H9 (cell line): ENCODE data around the gene CCL25. TPM values are rescaled to one million over a fixed set of nuclear protein-coding genes. Genes with fewer than 3 reads are reported as not detected.

Source experiments
- DNase-seq: peaks from one replicate; pipeline ENCODE4 v3.0.0-alpha.2; 2017
- H2AFZ ChIP-seq: one replicate; pipeline ENCODE4 v1.6.1; 2013; ENCODE audit warnings: mild to moderate bottlenecking, low read length, control low read depth, moderate library complexity
- H2AK5ac ChIP-seq: 2 replicates; pipeline ENCODE4 v1.6.1; 2013; ENCODE audit warnings: low read length, control low read depth, mixed read lengths; ENCODE audit not compliant: insufficient read length
- H2BK120ac ChIP-seq: one replicate; pipeline ENCODE4 v1.6.1; 2013; ENCODE audit warnings: low read depth, mild to moderate bottlenecking, low read length, control low read depth, inconsistent platforms; ENCODE audit not compliant: poor library complexity, severe bottlenecking
- H2BK12ac ChIP-seq: 2 replicates; pipeline ENCODE4 v1.6.1; 2013; ENCODE audit warnings: low read length, control low read depth, mixed read lengths, low read depth; ENCODE audit not compliant: insufficient read length
- H2BK15ac ChIP-seq: 2 replicates; pipeline ENCODE4 v1.6.1; 2013; ENCODE audit warnings: low read depth, low read length, control low read depth
- H2BK20ac ChIP-seq: one replicate; pipeline ENCODE4 v1.6.1; 2013; ENCODE audit warnings: low read depth, mild to moderate bottlenecking, low read length, control low read depth, inconsistent platforms; ENCODE audit not compliant: poor library complexity, severe bottlenecking
- H2BK5ac ChIP-seq: 2 replicates; pipeline ENCODE4 v1.6.1; 2013; ENCODE audit warnings: low read length, control low read depth, mixed read lengths; ENCODE audit not compliant: insufficient read length
- H3K14ac ChIP-seq: 2 replicates; pipeline ENCODE4 v1.6.1; 2013; ENCODE audit warnings: low read length, control low read depth; ENCODE audit not compliant: insufficient read depth
- H3K18ac ChIP-seq: 2 replicates; pipeline ENCODE4 v1.6.1; 2013; ENCODE audit warnings: low read depth, mild to moderate bottlenecking, mixed read lengths, low read length, control low read depth; ENCODE audit not compliant: insufficient read length
- H3K23ac ChIP-seq: 2 replicates; pipeline ENCODE4 v1.6.1; 2013; ENCODE audit warnings: low read length, control low read depth, mixed read lengths, low read depth; ENCODE audit not compliant: insufficient read length
- H3K23me2 ChIP-seq: 2 replicates; pipeline ENCODE4 v1.6.1; 2013; ENCODE audit warnings: low read depth, mild to moderate bottlenecking, mixed read lengths, low read length, control low read depth; ENCODE audit not compliant: insufficient read length, poor library complexity, severe bottlenecking
- H3K27ac ChIP-seq: 2 replicates; pipeline ENCODE4 v1.5.1; 2013; ENCODE audit warnings: low read length, control low read depth, mixed read lengths, low read depth; ENCODE audit not compliant: insufficient read length
- H3K27me3 ChIP-seq: 2 replicates; pipeline ENCODE4 v1.6.1; 2013; ENCODE audit warnings: low read length, control low read depth, inconsistent platforms; ENCODE audit not compliant: insufficient read depth
- H3K4ac ChIP-seq: 2 replicates; pipeline ENCODE4 v1.6.1; 2013; ENCODE audit warnings: low read depth, mild to moderate bottlenecking, control low read depth, inconsistent platforms, low read length, moderate library complexity
- H3K4me1 ChIP-seq: 2 replicates; pipeline ENCODE4 v1.6.1; 2013; ENCODE audit warnings: low read length, control low read depth, inconsistent platforms; ENCODE audit not compliant: insufficient read depth
- H3K4me2 ChIP-seq: 2 replicates; pipeline ENCODE4 v1.6.1; 2013; ENCODE audit warnings: low read length, control low read depth, mixed read lengths; ENCODE audit not compliant: insufficient read length, insufficient read depth
- H3K56ac ChIP-seq: 2 replicates; pipeline ENCODE4 v1.6.1; 2013; ENCODE audit warnings: low read depth, mild to moderate bottlenecking, mixed read lengths, low read length, control low read depth; ENCODE audit not compliant: insufficient read length
- H3K79me1 ChIP-seq: 2 replicates; pipeline ENCODE4 v1.6.1; 2013; ENCODE audit warnings: low read depth, mild to moderate bottlenecking, moderate library complexity, low read length, control low read depth, inconsistent platforms; ENCODE audit not compliant: insufficient read depth, poor library complexity, severe bottlenecking
- H3K79me2 ChIP-seq: 2 replicates; pipeline ENCODE4 v1.6.1; 2013; ENCODE audit warnings: low read length, control low read depth, inconsistent platforms; ENCODE audit not compliant: insufficient read depth
- H3K9ac ChIP-seq: 2 replicates; pipeline ENCODE4 v1.6.1; 2013; ENCODE audit warnings: low read length, control low read depth, mixed read lengths; ENCODE audit not compliant: insufficient read length; ENCODE audit errors: extremely low read depth
- H3K9me3 ChIP-seq: one replicate; pipeline ENCODE4 v1.6.1; 2013; ENCODE audit warnings: low read depth, low read length, inconsistent platforms; ENCODE audit not compliant: control insufficient read depth
- H3T11ph ChIP-seq: one replicate; pipeline ENCODE4 v1.6.1; 2013; ENCODE audit warnings: mild to moderate bottlenecking, low read length, control low read depth, inconsistent platforms
- H4K20me1 ChIP-seq: one replicate; pipeline ENCODE4 v1.6.1; 2013; ENCODE audit not compliant: control insufficient read depth, insufficient read length, insufficient read depth
- H4K5ac ChIP-seq: 2 replicates; pipeline ENCODE4 v1.6.1; 2013; ENCODE audit warnings: low read depth, mild to moderate bottlenecking, mixed read lengths, low read length, control low read depth; ENCODE audit not compliant: insufficient read length
- H4K8ac ChIP-seq: replicated peaks from 2 replicates; pipeline ENCODE4 v1.6.1; 2013; ENCODE audit warnings: low read length, control low read depth, mixed read lengths, low read depth; ENCODE audit not compliant: insufficient read length
- H4K91ac ChIP-seq: 2 replicates; pipeline ENCODE4 v1.6.1; 2013; ENCODE audit warnings: low read depth, mild to moderate bottlenecking, moderate library complexity, mixed read lengths, low read length, control low read depth; ENCODE audit not compliant: insufficient read length
- H3K27ac Mint-ChIP-seq, 3 experiments: 2 replicates in 2 of 3; 3 replicates in 1 of 3; pipeline ENCODE4 v1.8.0; 2020 to 2021; ENCODE audit warnings: mixed read lengths in 3 of 3, mild to moderate bottlenecking in 1 of 3, moderate library complexity in 1 of 3
- H3K27me3 Mint-ChIP-seq: 2 replicates; pipeline ENCODE4 v1.8.0; 2021; ENCODE audit warnings: low read depth, mild to moderate bottlenecking, moderate library complexity, mixed read lengths
- H3K36me3 Mint-ChIP-seq, 3 experiments: 2 replicates in 2 of 3; 3 replicates in 1 of 3; pipeline ENCODE4 v1.8.0; 2020 to 2021; ENCODE audit warnings: low read depth in 3 of 3, mixed read lengths in 3 of 3; ENCODE audit not compliant: insufficient read depth in 1 of 3
- H3K4me1 Mint-ChIP-seq, 2 experiments: 2 replicates each; pipeline ENCODE4 v1.8.0; 2020; ENCODE audit warnings: mixed read lengths in 2 of 2
- H3K4me3 Mint-ChIP-seq, 2 experiments: 2 replicates in 1 of 2; 3 replicates in 1 of 2; pipeline ENCODE4 v1.8.0; 2020 to 2021; ENCODE audit warnings: mild to moderate bottlenecking in 2 of 2, mixed read lengths in 2 of 2, moderate library complexity in 1 of 2
- H3K9me3 Mint-ChIP-seq, 2 experiments: 2 replicates in 1 of 2; 3 replicates in 1 of 2; pipeline ENCODE4 v1.8.0; 2020; ENCODE audit warnings: mild to moderate bottlenecking in 2 of 2, mixed read lengths in 2 of 2, moderate library complexity in 1 of 2
- WGBS: extraction: QIAGEN DNeasy Blood & Tissue Kit; methylation state at CpG from one replicate; pipeline ENCODE4 v1.1.7; 2013; ENCODE audit warnings: missing lambda C conversion rate, low lambda C conversion rate, mixed read lengths; ENCODE audit not compliant: insufficient read length; ENCODE audit errors: extremely low coverage; 5-methylcytosine and 5-hydroxymethylcytosine counted together
- total RNA-seq: library from RNA; stranded (reverse); gene quantifications from 2 replicates; pipeline ENCODE4 v1.2.1, GENCODE V29; 2021
- TF ChIP-seq, protein P1 (sequence below): fragments of 200-600 bp; sonication (generic); conservative IDR thresholded peaks from 3 replicates; pipeline ENCODE4 v1.8.0; 2021; ENCODE audit warnings: antibody characterized with exemption, mild to moderate bottlenecking

CCL25 gene
- total RNA-seq, 1 experiment from 2014 or later = not detected

DNA sequence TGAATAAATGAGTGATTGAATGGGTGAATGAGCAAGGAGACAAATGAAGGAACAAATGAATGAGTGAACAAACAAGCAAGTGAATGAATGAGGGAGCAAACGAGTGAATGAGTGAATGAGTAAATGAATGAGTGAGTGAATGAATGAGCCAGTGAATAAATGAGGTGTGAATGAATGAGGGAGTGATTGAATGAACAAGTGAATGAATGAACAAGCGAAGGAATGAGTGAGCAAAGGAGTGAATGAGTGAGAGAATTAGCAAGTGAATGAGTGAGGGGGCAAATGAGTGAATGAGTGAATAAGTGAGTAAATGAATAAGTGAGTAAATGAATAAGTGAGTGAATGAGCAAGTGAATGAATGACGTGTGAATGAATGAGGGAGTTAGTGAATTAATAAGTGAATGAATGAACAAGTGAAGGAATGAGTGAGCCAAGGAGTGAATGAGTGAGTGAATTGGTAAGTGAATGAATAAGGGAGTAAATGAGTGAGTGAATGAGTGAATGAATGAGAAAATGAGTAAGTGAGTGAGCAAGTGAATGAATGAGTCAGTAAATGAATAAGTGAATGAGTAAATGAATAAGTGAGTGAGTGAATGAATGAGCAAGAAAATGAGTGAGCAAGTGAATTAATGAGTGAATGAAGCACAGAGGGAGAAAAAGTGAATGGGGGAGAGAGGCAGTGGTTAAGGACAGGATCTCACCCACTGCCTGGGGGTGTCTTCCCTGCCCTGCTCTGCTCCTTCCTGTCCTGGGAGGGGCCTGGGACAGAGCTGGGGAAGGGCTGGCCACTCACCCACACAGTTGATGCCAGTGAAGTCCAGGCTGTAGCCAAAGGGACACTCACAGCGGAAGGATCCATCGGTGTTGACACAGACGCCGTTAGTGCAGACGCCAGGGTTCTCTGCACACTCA lies 36.4 kb downstream of the CCL25 start:
- H3K27me3 ChIP-seq = no peaks in the 10 kb centered on the region
- H2BK5ac ChIP-seq = no peak overlapping the region
- H3K27ac Mint-ChIP-seq = no peak overlapping the region
- H3K4me2 ChIP-seq = no peak overlapping the region
- no peak overlapping the region for H4K91ac ChIP-seq
- H3K9me3 Mint-ChIP-seq = peaks cover 0 to 1% of the 10 kb centered on the region in 2 experiments; a peak in 1 of 5 replicates
- H3K23me2 ChIP-seq = no peaks in the 10 kb centered on the region
- H3K27ac ChIP-seq = no peak overlapping the region
- H4K8ac ChIP-seq = no peak overlapping the region
- no peak overlapping the region for H2AK5ac ChIP-seq
- H2BK12ac ChIP-seq = no peak overlapping the region
- no peak overlapping the region for H2BK15ac ChIP-seq
- no peak for DNase-seq
- H4K5ac ChIP-seq = no peak overlapping the region
- TF ChIP-seq, protein P1, sequence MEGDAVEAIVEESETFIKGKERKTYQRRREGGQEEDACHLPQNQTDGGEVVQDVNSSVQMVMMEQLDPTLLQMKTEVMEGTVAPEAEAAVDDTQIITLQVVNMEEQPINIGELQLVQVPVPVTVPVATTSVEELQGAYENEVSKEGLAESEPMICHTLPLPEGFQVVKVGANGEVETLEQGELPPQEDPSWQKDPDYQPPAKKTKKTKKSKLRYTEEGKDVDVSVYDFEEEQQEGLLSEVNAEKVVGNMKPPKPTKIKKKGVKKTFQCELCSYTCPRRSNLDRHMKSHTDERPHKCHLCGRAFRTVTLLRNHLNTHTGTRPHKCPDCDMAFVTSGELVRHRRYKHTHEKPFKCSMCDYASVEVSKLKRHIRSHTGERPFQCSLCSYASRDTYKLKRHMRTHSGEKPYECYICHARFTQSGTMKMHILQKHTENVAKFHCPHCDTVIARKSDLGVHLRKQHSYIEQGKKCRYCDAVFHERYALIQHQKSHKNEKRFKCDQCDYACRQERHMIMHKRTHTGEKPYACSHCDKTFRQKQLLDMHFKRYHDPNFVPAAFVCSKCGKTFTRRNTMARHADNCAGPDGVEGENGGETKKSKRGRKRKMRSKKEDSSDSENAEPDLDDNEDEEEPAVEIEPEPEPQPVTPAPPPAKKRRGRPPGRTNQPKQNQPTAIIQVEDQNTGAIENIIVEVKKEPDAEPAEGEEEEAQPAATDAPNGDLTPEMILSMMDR = no peak
- H3K79me2 ChIP-seq = no peaks in the 10 kb centered on the region
- H3K79me1 ChIP-seq = no peaks in the 10 kb centered on the region
- no peak overlapping the region for H3T11ph ChIP-seq
- no peak overlapping the region for H3K4me3 Mint-ChIP-seq
- H2BK120ac ChIP-seq = no peak overlapping the region
- no peaks in the 10 kb centered on the region for H3K4me1 ChIP-seq
- H3K4me1 Mint-ChIP-seq = peaks cover 0 to 3% of the 10 kb centered on the region in 2 experiments; a peak in 2 of 4 replicates
- no peak overlapping the region for H3K9ac ChIP-seq
- no peak overlapping the region for H3K18ac ChIP-seq
- no peaks in the 10 kb centered on the region for H4K20me1 ChIP-seq
- no peak overlapping the region for H2BK20ac ChIP-seq
- no peak overlapping the region for H3K23ac ChIP-seq
- no peak overlapping the region for H2AFZ ChIP-seq
- H3K56ac ChIP-seq = no peak overlapping the region
- no peak overlapping the region for H3K14ac ChIP-seq
- H3K4ac ChIP-seq = no peak overlapping the region
- H3K36me3 Mint-ChIP-seq = peaks cover 24 to 33% (median 32%) of the 10 kb centered on the region in 3 experiments; a peak in 6 of 7 replicates
- H3K9me3 ChIP-seq = no peaks in the 10 kb centered on the region
- WGBS = 100% methylated on average over 1 of the region's 8 CpGs
- no peaks in the 10 kb centered on the region for H3K27me3 Mint-ChIP-seq
